CD4-positive, alpha-beta T cell treated with Interleukin-17A for 4 hours (primary cell): Measurements from ENCODE around the gene FMN1.

ENCODE experiments used
- DNase-seq: peaks from one replicate; pipeline ENCODE4 v3.0.0-alpha.2; 2020; ENCODE audit warnings: mixed read lengths

FMN1 gene

DNA sequence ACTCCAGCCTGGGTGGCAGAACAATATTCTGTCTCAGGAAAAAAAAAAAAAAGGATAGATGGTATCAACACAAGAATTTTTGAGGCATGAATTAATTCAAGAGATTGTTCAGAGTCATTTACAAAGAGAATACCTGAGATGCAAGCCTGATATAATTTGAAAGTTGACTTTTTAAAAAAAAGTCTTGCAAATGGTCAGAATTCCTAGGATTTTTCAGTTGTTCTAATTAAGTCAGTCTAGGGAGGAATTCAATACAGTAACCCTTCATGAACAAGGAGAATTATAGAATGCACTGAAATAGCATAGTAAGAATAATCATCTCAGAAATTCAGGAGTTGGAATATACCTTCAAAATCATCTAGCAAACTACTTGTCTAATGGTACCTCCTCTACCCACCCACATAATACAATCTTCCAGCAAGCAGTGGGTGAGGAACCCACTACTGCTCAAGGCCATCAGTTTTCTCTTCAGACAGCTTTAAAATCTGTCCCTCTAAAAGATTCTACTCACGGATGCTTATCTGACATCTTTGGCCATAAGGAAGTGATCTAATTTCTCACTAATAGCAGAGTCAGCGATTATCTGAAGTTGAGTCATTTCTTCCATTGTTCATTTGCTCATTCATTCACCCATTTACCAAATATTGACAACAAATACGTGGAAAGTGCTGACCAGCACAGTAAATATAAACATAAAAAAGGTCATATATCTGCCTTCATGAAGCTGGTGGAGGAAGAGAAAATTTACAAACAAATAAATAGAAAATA, 317.1 kb downstream of the FMN1 start:
- DNase-seq: no peak

DNA sequence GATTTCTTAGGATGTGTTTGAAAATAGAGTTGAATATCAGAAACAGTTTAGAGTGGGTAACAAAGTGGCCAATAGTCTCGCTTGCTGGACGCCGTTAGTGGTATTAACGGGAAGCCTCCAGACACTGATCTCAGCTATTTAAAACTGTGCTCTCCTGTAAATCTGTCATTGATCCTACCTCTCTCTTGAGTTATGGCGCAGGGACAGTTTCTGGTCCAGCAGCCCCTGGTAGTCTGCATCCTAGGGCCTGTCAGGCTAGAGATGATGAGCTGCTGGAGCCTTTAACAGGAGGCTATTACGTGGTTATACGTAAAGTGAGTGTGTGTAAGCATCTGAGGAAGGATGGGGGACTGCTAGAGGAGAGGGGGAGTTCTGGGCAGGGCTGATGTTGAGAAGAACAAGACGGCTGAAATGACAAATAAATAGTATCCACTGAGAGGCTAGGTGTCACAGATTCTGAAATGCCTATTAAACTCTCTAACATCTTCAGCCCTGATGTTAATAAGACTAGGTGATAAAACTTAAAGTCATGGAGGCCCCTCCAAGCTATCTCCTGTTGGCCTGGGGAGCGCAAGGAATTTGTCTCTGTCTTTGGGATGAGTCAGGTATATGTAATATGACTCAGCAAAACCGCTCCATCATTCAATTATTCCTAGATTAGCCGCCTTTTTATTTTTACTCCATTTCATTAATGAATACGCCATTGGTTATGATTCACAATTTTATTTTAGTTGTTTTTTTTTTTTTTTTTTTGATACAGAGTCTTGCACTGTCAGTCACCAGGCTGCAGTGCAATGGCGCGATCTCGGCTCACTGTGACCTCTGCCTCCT, 321.0 kb downstream of the FMN1 start:
- no peak for DNase-seq

DNA sequence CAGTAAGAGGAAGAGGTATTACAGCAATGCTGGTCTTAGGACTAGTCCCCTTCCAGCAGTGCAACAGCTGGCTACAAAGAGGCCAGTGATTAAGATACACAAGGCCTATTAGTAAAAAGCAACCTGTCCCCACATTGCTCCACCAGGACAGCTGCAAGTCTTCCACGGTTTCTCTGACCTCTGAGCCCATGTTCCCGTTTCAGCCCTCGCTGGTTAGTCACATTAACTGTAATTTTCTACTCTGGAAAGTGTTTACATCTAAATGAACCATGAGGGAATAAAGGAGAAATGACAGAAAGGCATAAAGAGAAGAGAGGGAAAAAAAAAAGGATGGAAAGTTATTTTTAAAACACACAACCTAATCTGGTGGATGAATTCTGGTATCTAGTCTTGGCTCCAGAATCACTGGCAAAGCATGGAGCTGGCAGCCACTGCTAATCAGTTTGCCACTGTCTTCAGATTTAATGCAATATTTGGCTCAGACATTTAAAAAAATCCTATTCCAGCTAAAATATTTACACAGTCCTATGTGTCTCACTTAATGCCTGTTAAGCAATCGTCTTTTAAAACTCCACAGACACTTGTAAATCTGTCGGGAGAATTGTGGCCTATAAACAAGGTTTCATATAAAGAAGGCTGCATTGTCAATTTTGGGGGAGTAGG, 321.8 kb downstream of the FMN1 start:
- DNase-seq: no peak

DNA sequence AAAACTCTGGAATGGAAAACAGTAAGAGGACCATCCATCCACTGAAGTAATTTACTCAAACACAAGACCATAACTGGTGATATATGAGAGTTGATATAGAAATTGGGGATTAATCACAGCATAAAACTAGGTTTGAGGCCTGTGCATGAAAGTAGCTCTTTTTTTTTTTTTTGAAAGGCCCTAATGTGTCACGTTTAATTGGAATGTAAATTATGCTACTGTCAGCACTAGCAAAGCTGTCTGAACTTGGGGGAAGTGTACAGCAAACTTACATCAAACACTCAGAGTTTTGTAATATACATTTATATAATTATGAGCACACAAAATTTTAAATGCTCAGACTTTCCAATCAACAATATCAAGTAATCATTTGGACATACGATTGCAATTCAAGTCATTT, 322.6 kb downstream of the FMN1 start:
- DNase-seq: no peak

DNA sequence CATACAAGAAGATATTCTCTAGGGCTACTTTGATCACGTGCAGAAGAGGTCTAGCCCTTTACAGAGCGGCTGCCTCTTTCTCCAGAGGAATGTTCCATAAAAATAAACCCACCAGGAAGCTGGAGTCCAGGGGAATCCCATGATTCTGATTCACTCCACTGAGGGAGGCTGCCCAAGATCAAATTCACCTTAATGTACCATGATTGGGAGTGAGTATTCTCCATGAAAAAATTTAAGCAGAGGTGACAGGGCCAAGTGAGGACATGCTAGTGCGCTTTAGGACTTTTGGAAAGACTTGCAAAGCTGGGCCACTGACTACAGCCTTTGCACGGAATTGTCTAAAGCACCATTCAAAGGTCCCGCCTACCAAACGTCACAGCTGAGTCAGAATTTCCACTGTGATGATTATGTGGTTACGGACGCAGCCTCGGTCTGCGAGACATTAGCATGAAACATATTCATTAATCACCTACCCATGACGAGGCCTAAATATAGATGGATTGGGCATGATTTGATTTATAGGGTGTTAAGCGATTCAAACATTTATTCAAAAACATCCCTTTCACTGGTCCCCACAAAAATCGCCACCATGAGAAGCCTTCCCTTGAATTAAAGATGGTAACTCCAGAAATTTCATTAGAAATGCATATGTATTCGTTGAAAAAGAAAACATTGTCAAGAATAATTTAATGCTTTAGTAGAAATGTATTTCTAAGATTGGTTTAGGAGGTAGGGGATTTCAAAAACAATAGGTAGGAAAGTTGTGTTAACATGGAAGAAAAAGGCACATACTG, 324.1 kb downstream of the FMN1 start:
- DNase-seq: peak; percentile 25

DNA sequence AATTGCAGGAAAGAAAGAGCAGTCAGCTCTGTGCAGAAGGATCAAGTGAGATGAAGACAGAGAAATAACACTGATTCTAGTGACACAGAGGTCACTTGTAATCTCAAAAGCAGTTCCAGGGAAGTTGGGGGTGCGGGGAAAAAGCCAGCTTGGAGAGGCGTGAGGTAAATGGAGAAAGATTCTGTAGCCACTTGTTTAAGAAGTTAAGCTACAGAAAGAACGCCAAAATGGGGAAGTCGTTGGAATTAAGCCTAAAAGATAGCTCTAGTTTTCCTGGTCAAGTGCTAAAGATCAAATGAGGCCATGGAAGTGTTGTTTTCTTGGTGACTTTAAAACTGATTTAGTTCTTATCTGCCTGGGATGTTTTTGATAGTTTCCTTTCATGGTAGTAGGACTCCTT, 324.7 kb downstream of the FMN1 start:
- no peak for DNase-seq

DNA sequence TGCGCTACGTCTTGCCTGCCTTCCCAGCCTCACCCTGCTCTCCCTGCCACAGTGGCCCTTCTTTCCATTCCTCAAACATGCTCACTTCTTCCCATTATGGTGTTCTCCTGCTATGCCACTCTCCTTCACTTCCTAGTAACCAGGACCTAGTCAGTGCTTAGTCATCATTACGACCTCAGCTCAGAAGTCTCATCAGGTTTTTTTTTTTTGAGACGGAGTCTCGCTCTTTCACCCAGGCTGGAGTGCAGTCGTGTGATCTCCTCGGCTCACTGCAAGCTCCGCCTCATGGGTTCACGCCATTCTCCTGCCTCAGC, 327.2 kb downstream of the FMN1 start:
- DNase-seq: no peak

DNA sequence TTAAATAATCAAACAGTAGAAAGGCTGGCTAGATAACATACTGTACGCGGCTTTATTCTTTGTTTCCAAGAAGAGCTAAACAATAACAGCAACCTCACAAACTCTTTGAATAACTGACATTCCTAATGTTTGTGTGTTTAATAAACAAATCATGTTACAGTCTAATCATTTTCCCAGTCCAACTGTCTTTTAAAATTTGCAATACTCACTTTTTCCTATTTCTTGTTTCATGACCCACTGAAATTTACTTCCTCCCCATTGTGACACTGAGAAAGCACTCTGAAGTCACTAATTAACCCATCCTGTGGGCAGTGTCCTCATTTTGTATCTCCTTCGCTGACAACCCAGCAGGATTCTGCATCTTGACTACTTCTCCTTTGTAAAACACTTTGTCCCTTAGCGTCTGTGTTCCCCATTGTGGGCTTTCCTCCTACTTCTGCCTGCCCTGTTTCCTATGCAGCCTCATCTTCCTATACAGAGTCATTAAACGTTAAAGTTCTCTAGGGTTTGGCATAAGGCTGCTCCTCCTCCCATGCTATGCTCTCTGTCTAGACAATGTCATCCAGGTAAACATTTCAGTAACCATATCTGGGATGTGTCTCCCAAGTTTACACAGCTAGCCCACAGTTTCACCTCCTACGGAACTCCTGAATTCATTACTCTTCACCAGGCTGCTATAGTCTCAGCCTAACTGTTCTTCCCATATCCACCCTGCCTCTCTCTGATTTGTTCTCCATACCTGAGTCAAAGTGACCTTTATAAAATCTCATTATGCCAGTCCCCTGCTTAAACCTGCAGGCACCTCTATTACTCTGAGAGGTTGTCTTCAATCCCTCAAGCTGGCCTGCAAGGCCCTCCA, 327.8 kb downstream of the FMN1 start:
- no peak for DNase-seq

DNA sequence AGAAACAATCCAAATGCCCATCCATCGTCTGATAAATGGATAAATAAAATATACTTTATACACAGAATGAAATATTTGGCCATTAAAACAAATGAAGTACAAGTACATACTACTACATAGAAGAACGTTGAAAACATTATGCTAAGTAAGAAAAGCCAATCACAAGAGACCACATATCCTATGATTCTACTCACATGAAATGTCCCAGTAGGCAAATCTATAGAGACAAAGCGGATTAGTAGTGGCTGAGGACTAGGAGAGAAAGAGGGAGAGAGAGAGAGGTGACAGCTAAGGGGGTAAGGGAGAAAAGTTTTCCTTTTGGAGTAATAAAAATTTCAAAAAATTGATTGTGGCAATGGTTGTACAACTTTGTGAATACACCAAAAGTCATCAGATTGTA, 329.7 kb downstream of the FMN1 start:
- no peak for DNase-seq

DNA sequence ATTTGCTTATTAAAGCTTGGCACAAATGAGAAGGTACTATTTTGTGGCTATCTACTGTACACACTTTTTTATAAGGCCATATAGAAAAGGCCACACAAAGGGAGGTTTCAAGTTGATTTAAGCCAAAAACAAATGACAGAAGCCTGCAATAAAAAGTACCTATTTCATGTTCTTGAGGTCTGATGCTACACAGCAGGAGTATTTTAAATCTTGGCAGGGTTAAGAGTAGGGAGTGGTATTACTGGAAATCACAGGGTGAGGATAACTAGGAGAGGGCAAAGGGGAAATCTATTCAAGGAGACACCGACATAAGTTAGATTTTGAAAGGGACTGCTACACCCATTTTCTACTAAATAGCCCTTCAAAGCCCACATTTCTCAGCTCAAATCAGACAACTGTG, 330.5 kb downstream of the FMN1 start:
- DNase-seq: no peak

DNA sequence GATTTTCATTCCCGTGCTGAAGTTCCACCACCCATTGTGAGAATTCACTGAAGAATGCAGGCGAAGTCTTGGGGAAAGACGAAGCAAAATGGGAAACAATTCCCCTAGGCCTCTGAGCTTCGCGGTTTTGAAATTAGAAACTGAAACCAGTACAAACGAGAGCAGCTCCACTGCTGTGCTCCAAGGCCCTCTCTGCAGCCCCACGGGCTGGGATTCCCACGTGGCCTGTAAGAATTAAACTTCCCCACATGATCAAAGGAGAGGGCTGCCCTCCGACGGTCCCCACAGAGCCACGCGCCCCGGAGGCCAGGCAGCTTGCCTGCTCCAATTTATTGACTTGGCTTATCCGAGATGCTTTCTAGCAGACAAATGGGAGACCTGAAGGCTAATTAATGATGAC, 332.8 kb downstream of the FMN1 start:
- DNase-seq: no peak

DNA sequence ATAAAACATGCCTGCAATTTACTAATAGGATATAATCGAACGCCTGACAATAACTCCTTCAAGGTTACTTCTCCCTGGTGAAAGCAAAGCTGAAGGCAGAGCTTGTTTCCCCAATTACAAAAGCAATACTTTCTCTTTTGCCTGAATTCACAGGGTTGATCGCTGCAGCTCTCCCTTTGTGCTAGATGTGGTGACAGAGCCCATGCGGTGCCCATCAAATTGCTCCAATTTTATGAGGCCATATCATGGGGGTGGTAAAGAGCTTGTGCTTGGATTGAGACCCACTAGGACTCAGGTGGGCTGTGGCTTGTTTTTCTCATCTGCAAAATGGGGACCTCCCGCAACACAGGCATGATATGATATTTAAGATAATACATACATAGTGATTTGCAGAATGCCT, 333.3 kb downstream of the FMN1 start:
- no peak for DNase-seq

DNA sequence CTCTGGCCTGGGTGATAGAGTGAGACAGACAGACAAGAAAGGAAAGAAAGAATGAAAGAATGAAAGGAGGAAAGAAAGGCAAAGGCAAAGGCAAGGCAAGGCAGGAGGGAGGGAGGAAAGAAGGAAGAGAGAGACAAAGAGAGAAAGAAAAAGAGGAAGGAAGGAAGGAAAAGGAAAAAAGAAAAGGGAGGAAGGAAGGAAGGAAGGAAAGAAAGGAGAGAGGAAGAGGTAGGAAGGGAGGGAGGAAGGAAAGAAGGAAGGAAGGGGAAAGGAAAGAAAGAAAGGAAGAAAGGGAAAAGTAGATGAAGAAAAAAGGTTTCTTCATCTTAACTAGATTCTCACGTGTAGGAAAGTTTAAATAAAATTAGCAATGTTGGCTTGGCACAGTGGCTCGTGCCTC, 334.5 kb downstream of the FMN1 start:
- DNase-seq: no peak

DNA sequence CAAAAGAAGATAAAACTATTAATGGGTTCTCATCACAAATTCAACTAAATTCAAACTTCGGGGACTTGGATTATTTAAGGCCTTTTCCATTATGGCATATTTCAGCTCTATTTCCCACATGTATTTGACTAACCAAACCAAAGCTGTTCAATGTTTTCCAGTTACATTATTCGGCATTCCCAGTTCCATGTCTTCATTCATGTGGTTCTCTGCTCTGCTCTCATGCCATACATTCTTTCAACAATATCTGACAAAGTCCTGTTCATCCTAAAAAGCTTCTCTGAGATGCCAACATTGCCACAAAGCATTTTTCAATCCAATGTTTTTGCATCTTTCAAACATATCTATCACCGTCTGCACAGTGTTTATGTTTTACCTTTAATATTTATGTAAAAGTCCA, 335.3 kb downstream of the FMN1 start:
- DNase-seq: no peak

DNA sequence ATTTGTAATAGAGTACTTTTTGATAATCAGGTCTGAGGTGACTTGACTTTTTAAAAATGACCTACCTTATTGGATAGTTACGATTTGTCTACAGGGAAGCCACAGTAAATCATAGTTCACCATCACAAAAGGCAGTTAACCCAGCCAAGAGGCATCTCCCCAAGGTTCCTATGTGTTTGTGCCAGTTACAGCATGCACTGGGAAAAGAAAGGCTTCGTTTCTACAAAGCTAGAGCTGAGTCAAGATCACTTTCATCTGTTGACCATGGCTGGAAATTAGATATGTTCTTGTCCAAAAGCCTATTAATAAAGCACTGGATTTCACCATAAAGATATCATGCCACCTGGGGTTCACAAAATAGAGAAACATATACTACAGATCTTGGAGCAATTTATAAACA, 336.8 kb downstream of the FMN1 start:
- DNase-seq: no peak

DNA sequence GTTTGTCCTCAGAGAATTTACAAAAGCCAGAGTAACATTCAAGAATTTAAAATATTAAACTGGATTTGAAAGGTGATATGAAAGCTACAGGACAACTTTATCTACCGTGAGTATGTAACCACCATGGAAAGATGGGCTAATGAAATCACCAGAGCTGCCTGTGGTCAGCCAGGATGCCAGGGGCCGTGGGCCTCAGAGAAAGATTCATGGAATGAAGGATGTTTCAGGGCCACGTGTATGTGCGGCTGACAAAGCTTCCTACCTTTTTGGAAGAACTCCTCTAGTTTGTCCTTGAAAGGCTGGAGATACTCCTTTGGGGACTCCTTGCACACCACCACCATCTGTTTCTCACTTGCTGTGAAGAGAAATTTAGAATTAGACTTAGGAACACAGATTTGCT, 337.8 kb downstream of the FMN1 start:
- DNase-seq: no peak

DNA sequence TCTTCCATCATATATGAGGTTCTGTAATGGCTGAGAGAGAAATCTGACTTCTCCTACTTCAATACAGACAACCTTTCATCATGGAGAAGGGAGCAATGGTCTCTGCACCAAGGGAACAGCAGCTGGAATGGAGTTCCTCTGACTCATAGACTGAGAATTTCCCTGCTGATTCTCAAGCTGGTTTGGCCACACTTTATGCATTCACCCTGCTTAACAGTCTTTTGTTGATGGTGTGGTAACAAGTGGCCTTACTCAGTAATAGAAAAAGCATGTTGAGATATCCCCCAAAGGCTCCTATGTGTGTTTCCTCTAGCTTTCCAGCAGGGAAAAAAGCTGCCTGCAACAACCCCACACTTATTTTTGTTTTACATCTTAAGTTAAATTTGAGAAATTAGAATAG, 338.6 kb downstream of the FMN1 start:
- DNase-seq: no peak

DNA sequence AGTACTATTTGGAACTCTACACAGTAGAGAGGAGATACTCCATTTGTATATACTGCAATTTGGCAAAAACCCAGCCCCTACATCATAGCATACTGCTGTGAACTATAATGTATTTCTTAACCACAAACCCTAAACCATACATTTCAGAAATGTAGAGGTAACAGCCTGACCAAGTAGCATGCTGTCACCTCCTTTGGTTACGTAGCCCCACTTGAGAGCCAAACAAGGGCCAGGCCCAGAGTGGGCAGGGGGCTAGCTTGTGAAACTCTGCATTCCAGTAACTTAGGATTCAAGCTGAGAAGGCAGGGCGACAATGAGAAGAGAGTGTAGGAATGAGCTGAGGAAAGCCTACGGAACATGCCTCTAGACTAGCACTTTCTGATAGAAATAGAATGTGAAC, 340.9 kb downstream of the FMN1 start:
- no peak for DNase-seq

DNA sequence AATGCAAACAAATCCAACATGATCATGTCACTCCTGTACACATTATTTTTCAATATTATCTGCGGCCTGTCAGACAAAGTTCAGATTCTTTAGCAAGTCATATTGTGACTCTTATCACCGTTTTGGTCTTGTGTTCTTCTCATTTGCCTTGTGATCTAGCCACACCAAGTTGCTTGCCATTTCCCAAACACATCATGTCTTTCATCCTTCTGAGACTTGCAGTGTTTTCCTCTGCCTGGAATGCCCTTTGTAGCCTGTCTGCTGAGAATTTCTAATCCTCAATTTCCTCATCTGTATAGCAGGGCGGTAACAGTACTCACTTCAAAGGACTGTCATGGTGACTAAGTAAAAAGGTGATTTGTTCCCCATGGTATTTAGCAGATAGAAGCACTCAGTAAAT, 341.7 kb downstream of the FMN1 start:
- DNase-seq: no peak

DNA sequence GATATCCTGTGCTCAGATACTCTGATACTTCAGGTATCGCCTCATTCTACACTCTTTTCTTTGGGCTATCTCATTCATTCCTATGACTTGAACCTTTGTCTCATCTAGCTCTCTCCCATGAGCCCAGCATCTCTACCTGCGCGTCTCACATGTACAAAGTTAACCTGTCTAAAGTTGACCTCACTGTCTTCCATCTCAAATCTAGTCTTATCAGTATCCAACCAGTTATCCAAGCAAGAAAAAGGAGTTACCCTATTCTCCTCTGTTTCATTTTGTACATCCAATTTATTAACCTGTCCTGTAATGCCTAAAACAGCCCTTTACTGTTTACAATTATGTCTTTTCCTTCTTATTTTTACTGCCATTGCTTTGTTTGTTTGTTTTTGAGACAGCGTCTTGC, 342.5 kb downstream of the FMN1 start:
- DNase-seq: no peak

DNA sequence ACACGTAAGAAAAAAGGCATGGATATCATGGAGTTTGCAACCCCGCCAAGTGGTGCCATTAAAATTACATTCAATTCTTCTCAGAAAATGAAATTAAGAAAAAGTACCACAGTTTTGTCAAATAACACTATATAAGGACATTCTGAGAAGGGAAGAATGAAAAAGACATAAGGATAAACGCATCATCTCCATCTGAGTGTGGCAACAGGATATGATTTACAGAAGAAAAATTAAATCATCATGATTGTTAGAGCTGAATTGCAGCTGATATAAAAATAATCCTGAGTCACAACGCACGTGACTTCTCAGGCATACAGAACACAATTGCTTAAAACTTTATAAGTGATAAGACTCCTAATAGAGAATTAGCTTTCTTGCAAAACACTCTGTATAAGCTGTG, 342.9 kb downstream of the FMN1 start:
- no peak for DNase-seq
